ENCODE data around the gene CEP72.
"Not testable (repeated sequence)": the region's sequence is repeated elsewhere in the genome, so short reads cannot be mapped to it uniquely, and the experiment has no call there.

CEP72 gene

DNA sequence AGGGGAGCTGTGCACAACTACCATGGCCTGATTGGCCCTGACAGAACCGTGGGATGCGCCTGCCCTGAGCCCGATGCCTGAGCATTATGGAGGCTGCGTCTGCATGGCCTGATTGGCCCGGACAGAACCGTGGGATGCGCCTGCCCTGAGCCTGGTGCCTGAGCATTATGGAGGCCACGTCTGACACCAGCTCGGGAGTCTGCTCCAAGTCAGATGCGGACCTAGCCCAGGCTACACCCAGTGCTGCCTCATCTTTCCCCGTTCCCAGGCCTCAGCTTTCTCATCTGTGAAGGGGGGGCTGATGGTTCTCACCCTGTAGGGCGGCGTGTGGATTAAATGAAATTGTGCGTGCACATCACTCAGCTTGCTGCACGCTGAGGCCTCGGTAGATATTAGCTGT, 7.3 kb downstream of the CEP72 start:
- no peak for DNase-seq

DNA sequence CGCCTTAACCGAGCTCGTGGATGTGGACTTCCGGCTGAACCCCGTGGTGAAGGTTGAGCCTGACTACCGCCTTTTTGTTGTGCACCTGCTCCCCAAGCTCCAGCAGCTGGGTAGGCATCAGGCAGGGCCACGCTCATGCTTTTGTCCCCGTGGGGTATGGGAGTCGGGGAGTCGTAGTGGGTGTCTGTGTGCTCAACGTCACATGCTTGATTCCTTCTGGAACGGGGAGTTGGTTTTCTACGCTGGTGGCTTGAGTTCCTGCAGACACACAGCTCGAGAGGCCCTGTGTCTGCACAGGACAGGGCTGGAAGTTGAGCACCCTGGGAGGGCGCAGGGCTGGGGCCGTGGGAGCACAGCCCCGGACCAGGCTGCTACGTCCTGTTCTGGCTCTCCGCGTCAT, 8.0 kb downstream of the CEP72 start:
- DNase-seq, result no peak

DNA sequence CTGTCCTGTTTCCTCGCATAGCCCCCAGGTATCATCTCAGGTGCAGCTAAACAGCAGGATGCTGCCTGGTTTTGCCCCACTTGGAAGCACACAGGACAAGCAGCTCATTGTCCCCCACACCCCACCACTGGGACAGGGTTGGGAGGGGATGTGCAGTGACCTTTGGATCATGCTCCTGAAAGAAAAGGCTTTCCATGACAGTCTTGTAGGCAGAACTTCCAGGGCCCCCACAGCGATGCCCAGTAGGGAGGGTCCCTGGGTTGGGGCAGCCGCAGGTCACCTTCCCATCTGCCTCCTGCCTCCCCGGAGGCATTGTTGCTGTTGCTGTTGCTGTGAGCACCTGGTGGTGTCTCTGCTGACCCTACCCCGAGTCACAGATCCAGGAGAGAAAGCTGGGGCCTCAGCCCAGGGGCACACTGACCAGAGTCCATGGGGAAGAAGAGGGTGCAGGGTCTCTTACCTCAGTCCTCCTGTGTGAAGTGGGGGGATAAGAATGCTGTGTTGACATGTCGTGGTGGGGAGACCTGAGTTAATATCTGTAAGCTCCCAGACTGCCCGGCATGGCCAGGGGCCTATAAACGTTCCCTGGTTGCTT, 8.5 kb downstream of the CEP72 start:
- no peak for DNase-seq

DNA sequence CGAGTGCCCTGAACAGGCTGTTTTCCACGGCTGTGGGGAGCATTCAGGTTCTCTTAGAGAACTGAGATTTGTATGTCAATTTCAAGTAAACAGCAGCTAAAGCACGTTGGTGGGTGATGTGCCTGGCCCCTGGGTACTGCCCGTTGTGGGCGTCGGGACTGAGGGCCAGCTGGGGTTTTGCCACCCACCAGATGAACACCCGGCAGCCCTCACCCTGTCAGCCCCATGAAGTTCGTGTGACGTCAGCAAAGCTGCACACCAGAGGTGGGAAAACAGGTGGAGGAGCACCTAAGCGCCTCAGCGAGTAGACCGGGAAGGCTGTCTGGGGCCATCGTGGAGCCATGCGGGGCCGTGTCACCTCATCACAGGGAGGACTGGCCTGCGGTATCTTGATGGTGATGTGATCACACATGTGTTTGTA, 9.2 kb downstream of the CEP72 start:
- DNase-seq, result no peak

DNA sequence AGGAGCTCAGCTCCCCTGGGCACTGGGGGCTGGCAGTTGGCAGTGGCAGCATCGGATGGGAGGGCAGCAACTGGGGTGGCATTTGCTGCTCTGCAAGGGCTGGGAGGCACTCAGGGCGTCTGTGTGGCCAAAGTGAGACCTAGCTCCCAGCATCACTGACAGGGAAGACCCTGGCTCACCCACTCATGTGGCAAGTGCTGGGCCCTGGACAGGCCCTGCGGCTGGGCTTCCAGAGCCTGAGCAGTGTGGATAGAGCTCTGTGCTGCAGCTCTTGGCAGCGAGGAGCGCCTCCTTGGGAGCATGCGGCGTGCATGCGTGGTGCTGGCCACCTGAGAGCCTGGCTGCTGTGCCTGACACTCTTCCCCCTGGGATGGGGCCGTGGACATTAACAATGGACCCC, 10.2 kb downstream of the CEP72 start:
- no peak for DNase-seq

DNA sequence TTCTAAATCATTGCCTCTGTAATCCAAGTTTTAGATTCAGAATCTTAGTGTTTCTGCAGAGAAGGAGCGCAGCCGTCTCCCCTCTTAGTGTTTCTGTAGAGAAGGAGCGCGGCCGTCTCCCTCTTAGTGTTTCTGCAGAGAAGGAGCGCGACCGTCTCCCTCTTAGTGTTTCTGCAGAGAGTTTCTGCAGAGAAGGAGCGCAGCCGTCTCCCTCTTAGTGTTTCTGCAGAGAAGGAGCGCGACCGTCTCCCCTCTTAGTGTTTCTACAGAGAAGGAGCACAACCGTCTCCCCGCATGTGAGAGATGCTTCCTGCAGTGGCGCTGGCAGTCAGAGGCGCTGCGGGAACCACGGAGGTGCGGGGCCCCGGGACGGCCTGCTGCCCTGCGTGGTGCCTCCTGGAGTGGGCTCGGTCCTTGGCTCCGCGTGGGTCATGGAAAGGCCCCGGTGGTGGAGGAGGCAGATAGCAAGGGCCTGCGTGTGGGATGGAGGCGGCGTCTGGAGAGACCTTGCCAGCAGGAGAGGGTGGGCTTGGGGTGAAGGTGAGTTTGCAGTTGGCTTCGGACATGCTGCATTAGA, 10.9 kb downstream of the CEP72 start:
- no peak for DNase-seq

DNA sequence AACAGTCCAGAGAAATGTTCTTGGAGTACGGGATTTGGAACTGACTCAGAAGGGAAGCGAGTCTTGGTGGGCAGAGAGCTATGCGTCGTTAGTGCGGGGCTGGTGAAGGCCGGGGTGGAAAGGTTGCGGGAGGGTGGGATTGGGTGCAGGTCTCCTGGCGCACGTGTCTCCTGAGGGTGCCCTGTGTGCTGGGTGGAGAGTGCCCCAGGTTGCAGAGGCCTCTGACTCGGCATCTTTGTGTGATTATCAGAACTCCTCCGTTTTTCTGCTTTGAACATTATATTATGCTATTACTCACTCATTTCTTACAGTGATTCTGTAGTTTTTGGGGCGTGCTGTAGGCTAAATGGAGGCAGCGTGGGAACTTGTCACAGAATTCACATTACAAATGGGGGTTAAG, 11.4 kb downstream of the CEP72 start:
- no peak for DNase-seq

DNA sequence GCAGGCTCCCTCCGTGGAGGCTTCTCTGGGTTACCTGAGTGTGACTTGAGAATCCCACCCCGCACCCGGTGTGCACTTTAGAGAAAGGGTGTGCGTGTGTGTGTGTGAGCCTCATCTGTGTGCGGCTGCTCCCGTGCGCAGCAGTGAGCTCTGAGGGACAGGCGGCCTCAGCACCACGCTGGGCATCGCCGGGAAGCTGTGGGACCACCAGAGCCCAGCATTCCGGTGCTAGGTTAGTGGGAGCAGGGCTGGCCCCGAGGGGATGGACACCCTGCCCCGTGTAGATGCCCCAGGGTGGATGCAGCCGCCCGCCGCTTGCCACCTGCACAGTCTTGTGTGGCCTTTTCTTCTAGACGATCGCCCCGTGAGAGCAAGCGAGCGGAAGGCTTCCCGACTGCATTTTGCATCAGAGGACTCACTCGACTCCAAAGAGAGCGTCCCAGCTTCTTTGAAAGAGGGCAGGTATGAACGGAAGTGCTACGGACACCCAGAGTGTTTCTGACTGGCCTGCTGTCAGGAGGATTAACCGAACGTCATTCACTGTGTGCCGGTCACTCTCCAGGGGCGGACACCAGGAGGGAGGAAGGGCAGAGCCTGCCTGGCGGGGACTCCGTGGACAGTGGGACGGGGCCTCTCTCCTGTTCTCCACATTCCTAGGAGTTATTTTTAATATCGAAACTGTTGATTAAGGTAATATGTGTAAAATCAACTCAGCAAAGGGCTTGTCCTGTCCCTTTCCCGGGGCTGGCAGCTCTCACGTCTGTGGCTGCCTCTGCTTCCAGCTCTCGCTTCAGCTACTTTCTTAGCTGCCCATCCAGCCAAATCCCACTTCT, 12.2 kb downstream of the CEP72 start:
- DNase-seq, result no peak

DNA sequence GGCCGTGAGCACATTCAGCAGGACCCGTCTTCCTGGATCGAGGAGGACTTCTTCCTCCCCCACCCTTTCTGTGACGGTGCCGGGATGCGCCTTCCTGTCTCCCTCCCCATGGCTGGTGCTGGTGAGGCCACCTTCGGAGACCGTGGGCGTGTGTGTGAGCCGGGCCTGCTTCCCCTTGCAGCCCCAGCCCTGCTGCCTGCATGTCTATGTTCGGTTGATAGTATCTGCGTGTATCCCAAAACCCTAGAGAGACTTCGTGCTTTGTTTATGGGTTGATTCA, 12.8 kb downstream of the CEP72 start:
- DNase-seq, result no peak

DNA sequence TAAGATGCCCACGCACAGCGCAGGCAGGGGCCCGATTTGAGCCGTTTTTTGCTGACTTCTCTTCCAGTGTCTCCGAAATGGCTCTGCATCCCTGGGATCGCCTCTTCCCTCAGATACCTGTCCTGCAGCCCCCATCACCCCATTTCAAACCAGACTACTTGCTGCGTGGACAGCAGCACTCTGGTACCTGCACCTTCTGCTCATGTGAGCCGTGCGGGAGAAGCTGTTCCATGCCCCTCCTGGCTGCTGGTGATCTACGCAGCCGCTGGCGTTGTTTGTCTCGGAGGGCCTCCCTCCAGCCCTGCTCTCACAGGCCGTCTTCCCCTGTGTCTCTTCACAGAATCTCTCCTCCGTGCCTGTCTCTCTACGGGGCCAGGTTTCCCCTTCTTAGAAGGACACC, 13.4 kb downstream of the CEP72 start:
- no peak for DNase-seq

DNA sequence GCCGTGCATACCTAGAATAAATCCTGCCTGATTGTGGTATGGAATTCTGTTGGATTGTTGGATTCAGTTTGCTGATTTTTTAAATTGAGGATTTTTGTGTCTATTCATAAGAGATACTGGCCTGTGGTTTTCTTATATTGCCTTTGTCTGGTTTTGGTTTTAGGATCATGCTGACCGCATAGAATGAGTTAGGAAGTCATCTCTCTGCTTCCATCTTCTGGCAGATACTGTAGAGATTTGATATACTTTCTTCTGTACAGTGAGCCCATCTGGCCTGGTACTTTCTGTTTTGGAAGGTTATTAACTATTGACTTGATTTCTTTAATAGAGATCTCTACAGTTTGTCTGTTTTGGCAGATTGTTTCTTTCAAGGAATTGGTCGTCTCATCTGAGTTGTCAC, 14.7 kb downstream of the CEP72 start:
- no peak for DNase-seq

DNA sequence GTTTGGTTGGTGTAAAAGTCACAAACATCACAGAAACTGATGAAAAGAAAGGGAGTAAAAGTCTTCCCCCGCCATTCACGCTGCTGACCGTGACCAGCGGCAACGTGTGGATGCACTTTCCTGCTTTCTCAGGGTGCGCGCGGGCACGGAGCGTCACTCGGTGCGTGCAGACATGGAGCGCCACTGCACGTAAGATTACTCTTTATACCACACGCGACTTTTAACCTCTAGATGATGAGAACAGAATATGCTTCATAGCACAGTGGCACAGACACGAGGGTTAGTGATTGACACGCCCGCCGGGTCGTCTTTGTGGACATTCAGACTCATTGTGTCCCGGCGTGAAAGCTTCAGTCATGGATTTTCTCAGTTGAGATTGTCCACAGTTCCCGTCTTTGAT, 15.7 kb downstream of the CEP72 start:
- DNase-seq, result no peak

DNA sequence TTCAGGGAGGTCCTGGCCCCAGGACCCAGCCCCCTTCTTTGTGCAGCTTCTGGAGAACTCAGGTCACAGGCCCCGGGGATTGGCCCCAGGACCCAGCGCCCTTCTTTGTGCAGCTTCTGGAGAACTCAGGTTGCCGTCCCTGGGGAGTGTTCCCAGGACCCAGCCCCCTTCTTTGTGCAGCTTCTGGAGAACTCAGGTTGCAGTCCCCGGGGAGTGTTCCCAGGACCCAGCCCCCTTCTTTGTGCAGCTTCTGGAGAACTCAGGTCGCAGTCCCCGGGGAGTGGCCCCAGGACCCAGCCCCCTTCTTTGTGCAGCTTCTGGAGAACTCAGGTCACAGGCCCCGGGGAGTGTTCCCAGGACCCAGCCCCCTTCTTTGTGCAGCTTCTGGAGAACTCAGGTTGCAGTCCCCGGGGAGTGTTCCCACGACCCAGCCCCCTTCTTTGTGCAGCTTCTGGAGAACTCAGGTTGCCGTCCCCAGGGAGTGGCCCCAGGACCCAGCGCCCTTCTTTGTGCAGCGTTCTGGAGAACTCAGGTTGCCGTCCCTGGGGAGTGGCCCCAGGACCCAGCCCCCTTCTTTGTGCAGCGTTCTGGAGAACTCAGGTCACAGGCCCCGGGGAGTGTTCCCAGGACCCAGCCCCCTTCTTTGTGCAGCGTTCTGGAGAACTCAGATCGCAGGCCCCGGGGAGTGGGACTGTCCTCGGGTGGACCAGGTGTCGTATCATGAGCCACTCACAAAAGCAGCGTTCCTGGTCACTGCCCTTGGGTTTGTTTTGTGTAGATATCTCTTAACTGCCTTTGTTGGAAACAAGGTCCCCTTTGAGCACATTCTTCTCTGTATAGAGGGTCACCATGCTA, 16.4 kb downstream of the CEP72 start:
- DNase-seq, result not testable (repeated sequence)

DNA sequence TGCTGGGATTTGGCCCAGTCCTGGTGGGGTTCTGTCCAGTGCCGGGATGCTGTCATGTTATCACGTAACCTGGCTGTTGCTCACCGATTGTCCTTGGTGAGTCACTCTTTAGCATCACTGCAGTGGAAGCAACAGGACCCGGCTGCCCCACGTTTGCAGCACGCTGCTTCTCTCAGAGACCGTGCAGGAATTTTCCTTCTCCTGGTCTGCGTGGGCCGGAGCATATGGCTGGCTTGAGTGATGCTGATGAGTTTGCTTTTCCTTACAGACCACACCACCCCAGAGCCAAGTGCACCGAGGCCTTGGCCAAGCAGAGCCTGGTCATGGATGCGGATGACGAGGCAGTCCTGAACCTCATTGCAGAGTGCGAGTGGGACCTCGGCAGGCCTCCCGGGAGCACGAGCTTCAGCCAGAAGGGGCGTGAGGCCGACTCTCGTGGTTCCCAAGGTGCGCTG, 21.4 kb downstream of the CEP72 start:
- DNase-seq, result no peak

DNA sequence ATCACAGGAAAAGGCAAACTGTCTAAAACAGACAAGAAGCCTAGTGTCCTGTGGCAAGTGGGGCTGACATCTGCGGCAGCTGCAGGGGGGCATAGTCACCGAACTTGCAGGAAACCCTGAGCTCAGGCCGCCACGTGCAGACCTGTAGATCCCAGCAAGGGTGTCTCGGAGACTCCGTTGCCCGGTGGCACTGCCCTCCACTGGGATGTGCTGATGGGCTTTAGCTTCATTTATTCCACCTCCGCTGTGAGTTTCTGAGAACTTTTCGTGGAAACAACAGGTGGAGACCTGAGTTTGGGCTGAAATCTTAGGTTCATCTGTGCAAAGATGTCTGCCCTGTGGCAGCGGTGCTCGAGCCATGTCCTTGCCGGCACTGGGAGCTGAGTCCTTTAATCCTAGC, 22.1 kb downstream of the CEP72 start:
- DNase-seq, result no peak

DNA sequence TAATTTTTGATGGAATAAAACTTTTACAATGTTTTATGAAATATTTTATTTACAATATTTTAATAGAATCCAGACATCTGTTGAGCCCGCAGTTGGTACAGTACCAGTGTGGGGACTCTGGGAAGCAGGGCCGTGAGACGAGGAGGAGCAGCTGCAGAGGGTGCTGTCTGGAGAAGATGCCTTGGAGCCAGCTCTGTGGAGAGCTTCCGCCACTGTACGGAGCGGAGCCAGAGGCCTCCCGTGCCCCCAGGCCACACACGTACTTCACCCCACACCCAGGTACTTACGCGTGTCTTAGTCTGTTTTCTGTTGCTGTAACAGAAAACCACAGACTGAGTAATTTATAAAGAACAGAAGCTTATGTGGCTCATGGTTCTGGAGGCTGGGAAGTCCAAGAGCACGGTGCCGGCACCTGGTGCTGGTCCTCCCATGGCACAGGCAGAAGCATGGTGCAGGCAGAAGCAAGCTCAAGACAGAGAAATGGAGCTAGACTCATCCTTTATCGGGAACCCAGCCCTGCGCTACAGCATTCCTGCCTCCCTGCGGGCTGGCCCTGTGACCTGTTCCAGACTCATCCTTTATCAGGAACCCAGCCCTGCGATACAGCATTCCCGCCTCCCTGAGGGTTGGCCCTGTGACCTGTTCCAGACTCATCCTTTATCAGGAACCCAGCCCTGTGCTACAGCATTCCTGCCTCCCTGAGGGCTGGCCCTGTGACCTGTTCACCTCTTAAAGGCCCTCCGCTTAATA, 23.3 kb downstream of the CEP72 start:
- no peak for DNase-seq

DNA sequence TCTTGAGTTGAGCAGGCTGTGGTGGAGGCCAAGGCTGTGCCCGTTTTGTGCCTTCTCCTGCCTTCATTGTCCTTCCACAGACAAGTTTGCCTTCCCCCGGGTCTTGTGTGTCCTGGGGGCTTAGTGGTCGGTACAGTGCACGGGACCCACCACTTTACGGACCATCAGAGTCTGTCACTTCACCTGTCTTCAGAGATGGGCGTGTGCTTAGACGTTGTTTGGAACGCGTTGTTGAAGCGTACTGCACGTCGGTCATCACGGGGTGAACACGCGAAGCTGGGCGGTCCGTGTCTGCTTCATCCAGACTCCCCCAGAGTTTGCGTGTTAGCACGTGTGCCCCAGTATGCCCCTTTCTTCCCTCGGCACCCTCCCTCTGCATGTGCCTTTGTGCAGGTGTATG, 24.8 kb downstream of the CEP72 start:
- DNase-seq, result no peak

DNA sequence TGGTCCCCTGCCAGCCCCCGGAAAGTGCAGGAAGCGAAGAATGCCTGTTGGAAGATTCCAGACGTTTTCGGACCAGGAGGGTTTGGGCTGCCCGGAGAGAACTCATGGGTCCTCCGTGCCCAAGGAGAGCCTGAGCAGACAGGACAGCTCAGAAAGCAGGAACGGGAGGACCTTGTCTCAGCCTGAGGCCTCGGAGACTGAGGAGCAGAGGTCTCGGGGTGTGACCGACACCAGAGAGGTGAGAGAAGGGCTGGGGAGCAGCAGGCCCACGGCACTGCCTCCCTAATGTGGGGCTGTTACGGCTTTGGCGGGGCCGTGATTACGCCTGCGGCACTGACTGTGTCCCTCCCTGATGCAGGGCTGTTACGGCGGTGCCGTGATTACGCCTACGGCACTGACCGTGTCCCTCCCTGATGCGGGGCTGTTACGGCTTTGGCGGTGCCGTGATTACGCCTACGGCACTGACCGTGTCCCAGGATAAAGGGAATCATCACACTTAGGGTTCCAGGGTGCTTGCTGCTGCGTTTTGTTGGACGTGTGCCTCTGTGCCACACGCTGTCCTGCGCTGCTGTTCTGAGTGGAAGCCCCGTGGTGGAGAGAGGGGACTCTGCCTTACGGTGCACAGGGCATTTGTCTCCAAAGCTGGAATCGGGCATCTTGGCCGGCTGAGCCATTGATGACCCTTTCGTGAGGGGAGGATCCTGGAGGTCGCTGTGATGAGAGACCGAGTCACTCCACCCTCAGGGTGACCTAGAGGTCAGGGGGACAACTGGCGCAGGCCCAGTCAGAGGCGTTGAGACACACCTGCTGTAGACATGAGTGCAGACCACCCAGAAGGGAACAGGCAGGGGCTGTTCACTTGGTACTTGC, 25.7 kb downstream of the CEP72 start:
- DNase-seq, result no peak

DNA sequence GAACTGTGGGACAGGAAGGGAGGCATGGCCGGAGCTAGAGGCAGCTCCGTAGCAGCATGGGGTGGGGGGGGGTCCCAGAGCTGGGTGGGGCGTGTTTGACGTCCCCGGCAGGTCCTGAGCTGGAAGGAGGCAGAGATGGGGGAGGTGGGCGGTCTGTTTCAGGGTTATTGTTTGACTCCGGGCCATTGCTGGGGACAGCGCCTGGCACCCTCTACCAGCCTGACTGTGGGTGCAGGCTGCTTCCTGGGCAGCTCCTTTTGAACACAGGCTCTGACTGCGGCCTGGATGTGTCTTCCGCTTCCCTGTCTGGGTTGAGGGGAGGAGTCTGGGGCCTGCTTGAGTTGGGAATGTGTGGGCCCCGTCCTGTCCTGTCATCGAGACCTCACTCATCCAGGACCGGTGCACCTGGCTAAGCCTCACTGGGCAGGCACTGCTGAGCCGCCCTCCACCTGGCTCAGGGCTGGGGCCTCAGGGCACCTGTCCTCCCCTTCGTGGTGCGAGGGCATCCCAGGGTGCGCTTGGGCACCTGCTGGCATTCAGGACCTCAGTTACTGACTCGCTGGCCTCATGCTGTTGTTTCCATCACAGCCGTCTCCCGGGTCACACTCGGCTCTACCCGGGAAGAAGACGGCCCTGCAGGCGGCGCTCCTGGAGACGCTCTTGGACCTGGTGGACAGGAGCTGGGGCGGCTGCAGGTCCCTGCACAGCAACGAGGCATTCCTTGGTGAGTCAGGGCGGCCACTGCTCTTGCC, 26.5 kb downstream of the CEP72 start:
- DNase-seq, result no peak

DNA sequence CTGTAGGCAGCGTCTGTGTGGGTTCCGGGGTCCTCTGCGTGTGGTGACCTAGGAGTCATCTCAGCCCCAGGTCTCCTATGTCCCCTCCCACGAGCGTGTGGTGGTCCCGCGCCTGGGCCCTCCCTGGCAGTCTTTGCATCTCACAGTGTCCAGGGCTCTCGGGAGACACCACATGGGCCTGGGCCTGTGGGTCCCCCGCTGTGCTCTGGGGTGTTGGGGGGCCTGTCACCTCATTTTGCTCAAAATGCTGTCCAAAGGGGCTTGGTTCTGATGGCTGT, 27.1 kb downstream of the CEP72 start:
- DNase-seq, result no peak

DNA sequence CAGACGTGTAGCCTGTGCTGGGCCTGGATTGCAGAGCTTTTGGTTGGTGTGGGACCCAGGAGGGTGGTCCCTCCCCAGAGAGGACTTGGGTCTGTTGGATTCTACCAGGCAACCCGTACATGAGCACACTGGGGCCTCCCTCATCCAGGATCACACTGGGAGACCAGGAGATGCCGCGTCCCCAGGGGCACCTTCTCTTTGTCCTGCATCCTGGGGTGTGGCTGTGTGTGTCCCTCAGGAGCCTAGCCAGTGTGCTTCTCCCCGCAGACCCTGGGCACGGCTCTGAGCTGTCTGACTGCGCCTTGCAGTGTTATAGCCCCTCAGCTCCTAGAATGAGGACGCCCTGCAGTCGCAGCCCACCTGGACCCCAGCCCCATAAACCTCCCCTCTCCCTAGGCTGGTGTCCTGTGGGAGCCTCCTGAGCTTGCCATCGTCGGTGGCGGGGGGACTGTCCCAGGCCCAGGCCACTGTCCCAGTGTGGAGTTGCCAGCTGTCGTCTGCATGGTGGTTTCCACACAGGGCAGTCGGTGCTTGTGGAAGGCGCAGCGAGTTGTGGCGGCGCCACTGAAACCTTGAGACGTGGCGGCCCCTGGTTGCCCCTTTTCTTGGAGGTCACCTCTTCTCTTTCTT, 27.6 kb downstream of the CEP72 start:
- DNase-seq, result no peak
